ENCODE data around the gene ATG2A.

Gene ATG2A

DNA sequence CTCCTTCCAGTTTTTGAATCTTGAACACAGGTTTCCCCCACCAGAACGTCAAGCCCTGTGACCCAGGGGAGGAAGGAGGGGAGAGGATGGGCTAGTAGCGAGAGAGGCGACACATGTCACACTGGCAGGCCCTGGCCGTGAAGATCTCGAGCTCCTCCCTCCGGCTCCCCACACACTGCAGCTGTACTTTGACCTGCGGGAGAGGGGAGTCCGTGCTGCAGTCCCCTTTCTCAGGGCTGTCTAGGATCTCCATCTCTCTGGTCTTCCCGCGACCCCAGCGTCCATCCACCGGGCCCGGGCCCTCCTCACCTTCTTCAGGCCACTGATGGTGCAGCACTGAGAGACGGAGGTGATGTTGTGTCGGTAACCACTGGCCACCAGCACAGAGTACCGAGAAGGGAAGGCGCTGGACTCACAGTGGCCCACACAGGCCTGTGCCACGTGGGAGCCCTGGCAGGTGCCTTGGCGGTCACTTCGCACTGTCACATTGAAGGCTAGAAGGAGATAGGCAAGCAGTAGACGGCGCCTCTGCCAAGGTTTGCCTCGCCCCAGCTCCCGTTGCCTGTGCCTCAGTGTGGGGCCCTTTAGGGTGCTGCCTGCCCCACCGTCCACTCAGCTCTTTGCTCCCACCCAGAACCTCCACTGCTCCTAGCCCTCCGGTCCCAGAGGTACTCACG lies 17.8 kb upstream of the ATG2A start:
- Histone ChIP-seq H3K36me3 (ENCODE audit: control insufficient read depth, insufficient read depth, low read length) (peaks cover 24% of the 10 kb centered on the region), H3K27ac (ENCODE audit: insufficient read depth, low read length, poor library complexity, severe bottlenecking) (no peak overlapping the region), H3K4me3 (ENCODE audit: insufficient read depth, low read depth, low read length, poor library complexity, severe bottlenecking) (no peak overlapping the region), H3K4me1 (ENCODE audit: control insufficient read depth, insufficient read depth, low read length, poor library complexity, severe bottlenecking) (no peaks in the 10 kb centered on the region), H3K9me3 (ENCODE audit: control insufficient read depth, low read length) (no peaks in the 10 kb centered on the region), H3K27me3 (replicated peaks; ENCODE audit: control insufficient read depth, insufficient read depth, low read length, poor library complexity, severe bottlenecking) (no peaks in the 10 kb centered on the region)
- no peak for DNase-seq

DNA sequence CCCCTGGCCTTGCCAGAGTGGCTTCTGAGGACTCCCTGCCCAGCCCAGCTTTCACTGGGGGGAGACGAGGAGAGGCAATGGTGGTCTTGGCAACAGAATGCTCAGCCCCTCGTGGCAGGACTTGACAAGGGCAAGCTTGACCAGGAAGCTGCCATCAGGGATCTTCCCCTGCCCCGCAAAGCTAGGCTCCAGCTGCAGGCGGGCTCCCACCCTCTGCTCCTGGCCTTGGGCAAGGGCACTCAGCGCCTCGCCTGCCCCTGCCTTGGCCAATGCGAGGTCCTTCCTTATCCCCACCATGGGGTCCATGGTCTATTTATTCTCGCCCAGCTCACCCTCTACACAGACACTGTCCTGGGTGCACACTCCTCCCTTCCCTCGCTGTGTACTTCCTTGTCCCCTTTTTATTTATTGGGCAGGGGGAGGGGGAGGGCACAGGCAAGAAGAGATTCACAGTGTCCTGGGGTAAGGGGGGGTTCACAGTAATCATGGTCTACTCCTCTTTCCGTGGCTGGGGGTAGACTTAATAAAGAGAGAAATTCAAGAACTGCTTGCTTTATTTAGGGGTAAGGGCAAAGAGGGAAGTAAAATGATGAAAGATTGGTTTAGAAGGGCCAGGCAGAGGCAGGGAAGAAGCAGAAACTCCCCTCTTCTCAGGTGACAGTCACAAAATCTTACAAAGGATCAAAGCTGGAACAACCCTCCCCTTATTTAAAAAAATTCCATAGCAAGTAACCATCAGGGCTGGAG lies 17.1 kb upstream of the ATG2A start:
- no peak overlapping the region for H3K27ac ChIP-seq (ENCODE audit: insufficient read depth, low read length, poor library complexity, severe bottlenecking)
- no peak for DNase-seq
- peaks cover 24% of the 10 kb centered on the region for H3K36me3 ChIP-seq (ENCODE audit: control insufficient read depth, insufficient read depth, low read length)
- H3K4me1 ChIP-seq (ENCODE audit: control insufficient read depth, insufficient read depth, low read length, poor library complexity, severe bottlenecking) = no peaks in the 10 kb centered on the region
- no peak overlapping the region for H3K4me3 ChIP-seq (ENCODE audit: insufficient read depth, low read depth, low read length, poor library complexity, severe bottlenecking)
- no peaks in the 10 kb centered on the region for H3K27me3 ChIP-seq (replicated peaks; ENCODE audit: control insufficient read depth, insufficient read depth, low read length, poor library complexity, severe bottlenecking)
- H3K9me3 ChIP-seq (ENCODE audit: control insufficient read depth, low read length) = no peaks in the 10 kb centered on the region

DNA sequence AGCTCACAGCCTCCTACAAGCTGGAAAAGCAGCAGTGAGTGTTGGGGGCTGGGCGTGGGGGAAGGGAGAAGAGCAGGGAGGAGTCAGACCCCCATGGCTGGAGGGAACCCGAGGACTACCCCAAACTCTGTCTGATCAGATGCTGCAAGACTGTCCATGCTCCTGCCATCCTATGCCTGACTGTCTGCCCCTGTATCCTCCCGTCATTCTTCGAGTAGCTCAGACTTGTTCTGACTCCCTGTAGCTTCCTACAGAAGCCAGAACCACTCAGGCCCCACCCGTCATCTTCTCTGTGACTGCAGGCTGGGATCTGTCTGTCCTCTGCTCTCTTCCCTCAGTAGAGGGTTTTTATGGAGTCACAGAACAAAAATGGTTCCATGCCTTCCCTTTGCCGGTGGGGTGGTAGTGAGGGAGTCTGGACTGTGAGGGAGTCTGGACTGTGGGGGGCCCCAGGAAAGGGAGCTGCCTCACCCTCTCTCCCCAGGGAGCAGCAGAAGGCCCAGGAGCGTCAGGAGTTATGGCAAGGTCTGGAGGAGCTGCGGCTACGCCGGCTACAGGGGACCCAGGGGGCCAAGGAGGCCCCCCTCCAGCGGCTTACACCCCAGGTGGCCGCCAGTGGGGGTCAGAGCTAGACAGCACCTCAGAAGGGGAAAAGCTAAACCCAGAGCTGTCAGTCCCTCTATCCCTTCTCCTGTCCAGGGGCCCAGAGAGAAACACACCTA lies 16.4 kb upstream of the ATG2A start:
- H3K4me1 ChIP-seq (ENCODE audit: control insufficient read depth, insufficient read depth, low read length, poor library complexity, severe bottlenecking) = no peaks in the 10 kb centered on the region
- H3K27me3 ChIP-seq (replicated peaks; ENCODE audit: control insufficient read depth, insufficient read depth, low read length, poor library complexity, severe bottlenecking) = no peaks in the 10 kb centered on the region
- H3K9me3 ChIP-seq (ENCODE audit: control insufficient read depth, low read length) = no peaks in the 10 kb centered on the region
- H3K27ac ChIP-seq (ENCODE audit: insufficient read depth, low read length, poor library complexity, severe bottlenecking) = no peak overlapping the region
- peaks cover 24% of the 10 kb centered on the region for H3K36me3 ChIP-seq (ENCODE audit: control insufficient read depth, insufficient read depth, low read length)
- DNase-seq = no peak
- no peak overlapping the region for H3K4me3 ChIP-seq (ENCODE audit: insufficient read depth, low read depth, low read length, poor library complexity, severe bottlenecking)

DNA sequence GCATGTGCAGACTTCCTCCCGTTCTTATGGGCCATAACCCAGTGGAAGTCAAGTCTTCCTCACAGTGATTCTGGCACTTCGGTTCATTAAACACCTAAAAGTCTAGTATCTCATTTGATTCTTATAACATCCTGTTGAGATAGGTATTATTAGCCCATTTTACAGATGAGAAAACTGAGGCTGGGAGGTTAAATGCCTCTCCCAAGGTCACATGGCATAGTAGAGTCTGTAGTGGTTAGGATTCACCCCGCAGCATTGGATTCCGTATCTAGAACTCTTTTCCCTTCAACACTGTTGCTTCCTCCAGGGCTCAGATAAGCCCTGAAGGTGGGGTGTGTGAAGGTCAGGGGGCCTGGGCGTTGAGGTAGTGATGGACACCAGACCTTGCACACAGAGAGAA lies 15.3 kb upstream of the ATG2A start:
- Histone ChIP-seq H3K36me3 (ENCODE audit: control insufficient read depth, insufficient read depth, low read length) (peaks cover 28% of the 10 kb centered on the region), H3K9me3 (ENCODE audit: control insufficient read depth, low read length) (no peaks in the 10 kb centered on the region), H3K4me1 (ENCODE audit: control insufficient read depth, insufficient read depth, low read length, poor library complexity, severe bottlenecking) (no peaks in the 10 kb centered on the region), H3K27me3 (replicated peaks; ENCODE audit: control insufficient read depth, insufficient read depth, low read length, poor library complexity, severe bottlenecking) (no peaks in the 10 kb centered on the region), H3K4me3 (ENCODE audit: insufficient read depth, low read depth, low read length, poor library complexity, severe bottlenecking) (no peak overlapping the region), H3K27ac (ENCODE audit: insufficient read depth, low read length, poor library complexity, severe bottlenecking) (no peak overlapping the region)
- no peak for DNase-seq

DNA sequence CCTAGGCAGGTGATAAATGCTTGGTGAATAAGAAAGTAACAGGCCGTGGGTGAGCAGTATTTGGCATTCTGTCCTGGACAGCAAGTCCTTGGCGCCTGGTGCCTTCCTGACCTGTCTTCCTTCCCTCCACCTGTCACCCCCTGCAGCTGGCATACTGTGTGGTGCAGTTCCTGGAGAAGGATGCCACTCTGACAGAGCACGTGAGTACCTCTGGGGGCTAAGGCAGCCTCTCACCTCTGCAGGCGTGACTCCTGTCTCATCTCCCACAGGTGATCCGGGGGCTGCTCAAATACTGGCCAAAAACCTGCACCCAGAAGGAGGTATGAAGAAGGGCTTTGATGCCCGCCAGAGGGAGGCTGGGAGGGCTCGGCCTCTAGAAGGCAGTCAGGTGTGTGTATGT lies 14.3 kb upstream of the ATG2A start:
- Histone ChIP-seq H3K36me3 (ENCODE audit: control insufficient read depth, insufficient read depth, low read length) (peaks cover 28% of the 10 kb centered on the region), H3K9me3 (ENCODE audit: control insufficient read depth, low read length) (no peaks in the 10 kb centered on the region), H3K27me3 (replicated peaks; ENCODE audit: control insufficient read depth, insufficient read depth, low read length, poor library complexity, severe bottlenecking) (no peaks in the 10 kb centered on the region), H3K4me3 (ENCODE audit: insufficient read depth, low read depth, low read length, poor library complexity, severe bottlenecking) (no peak overlapping the region), H3K4me1 (ENCODE audit: control insufficient read depth, insufficient read depth, low read length, poor library complexity, severe bottlenecking) (no peaks in the 10 kb centered on the region), H3K27ac (ENCODE audit: insufficient read depth, low read length, poor library complexity, severe bottlenecking) (no peak overlapping the region)
- no peak for DNase-seq

DNA sequence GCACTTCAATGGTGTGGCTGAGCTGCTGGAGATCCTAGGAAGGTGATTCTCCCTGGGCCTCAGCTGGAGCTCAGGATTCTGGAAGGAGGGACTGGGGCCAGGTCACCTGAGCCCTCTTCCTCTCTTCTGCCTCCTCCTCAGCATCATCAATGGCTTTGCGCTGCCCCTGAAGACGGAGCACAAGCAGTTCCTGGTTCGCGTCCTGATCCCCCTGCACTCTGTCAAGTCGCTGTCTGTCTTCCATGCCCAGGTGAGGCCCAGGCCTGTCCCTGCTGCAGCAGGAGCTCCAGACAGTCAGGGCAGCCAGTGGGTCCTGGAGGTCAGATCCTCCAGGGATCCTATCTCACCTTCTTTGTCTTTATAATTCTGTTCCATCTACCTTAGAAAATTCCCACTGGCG lies 13.3 kb upstream of the ATG2A start:
- peaks cover 28% of the 10 kb centered on the region for H3K36me3 ChIP-seq (ENCODE audit: control insufficient read depth, insufficient read depth, low read length)
- DNase-seq = no peak
- no peaks in the 10 kb centered on the region for H3K27me3 ChIP-seq (replicated peaks; ENCODE audit: control insufficient read depth, insufficient read depth, low read length, poor library complexity, severe bottlenecking)
- H3K4me1 ChIP-seq (ENCODE audit: control insufficient read depth, insufficient read depth, low read length, poor library complexity, severe bottlenecking) = peaks cover 7% of the 10 kb centered on the region
- H3K4me3 ChIP-seq (ENCODE audit: insufficient read depth, low read depth, low read length, poor library complexity, severe bottlenecking) = no peak overlapping the region
- H3K27ac ChIP-seq (ENCODE audit: insufficient read depth, low read length, poor library complexity, severe bottlenecking) = no peak overlapping the region
- no peaks in the 10 kb centered on the region for H3K9me3 ChIP-seq (ENCODE audit: control insufficient read depth, low read length)

DNA sequence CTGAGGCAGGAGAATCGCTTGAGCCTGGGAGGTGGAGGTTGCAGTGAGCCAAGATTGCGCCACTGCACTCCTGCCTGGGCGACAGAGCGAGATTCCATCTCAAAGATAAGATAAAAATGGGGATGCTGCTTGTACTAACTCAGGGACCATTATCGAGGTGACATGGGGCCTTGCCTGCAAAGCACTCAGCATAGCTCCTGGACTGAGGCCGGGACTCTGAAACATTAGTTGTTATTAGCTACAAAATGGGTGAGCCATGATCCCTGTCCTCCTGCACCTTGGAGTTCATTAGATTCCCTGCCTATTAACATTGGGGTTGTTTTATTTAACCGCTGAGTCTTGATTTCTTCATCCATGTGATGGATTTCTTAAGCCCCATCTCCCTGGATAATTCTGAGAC lies 12.6 kb upstream of the ATG2A start:
- Histone ChIP-seq H3K27me3 (replicated peaks; ENCODE audit: control insufficient read depth, insufficient read depth, low read length, poor library complexity, severe bottlenecking) (no peaks in the 10 kb centered on the region), H3K4me3 (ENCODE audit: insufficient read depth, low read depth, low read length, poor library complexity, severe bottlenecking) (no peak overlapping the region), H3K36me3 (ENCODE audit: control insufficient read depth, insufficient read depth, low read length) (peaks cover 28% of the 10 kb centered on the region), H3K4me1 (ENCODE audit: control insufficient read depth, insufficient read depth, low read length, poor library complexity, severe bottlenecking) (peaks cover 12% of the 10 kb centered on the region), H3K27ac (ENCODE audit: insufficient read depth, low read length, poor library complexity, severe bottlenecking) (no peak overlapping the region), H3K9me3 (ENCODE audit: control insufficient read depth, low read length) (no peaks in the 10 kb centered on the region)
- DNase-seq = no peak

DNA sequence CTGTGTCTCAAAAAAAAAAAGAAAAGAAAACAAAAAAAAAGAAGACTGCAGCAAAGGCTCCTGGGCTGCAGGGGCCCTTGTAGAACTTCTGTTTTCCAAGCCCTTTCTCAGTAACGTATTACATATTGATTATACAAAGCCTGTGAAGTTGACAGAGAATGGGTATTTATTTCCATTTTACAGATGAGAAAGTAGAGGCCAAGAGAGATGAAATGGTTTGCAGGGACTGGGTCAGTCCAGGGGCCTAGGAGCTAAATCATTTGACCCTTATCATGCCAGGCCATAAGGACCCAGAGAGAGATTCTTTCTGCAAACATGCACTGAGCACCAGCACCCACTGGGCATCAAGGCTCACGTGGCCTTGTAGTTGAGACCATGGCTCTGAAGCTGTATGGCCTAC lies 11.9 kb upstream of the ATG2A start:
- peaks cover 16% of the 10 kb centered on the region for H3K4me1 ChIP-seq (ENCODE audit: control insufficient read depth, insufficient read depth, low read length, poor library complexity, severe bottlenecking)
- H3K36me3 ChIP-seq (ENCODE audit: control insufficient read depth, insufficient read depth, low read length) = peaks cover 28% of the 10 kb centered on the region
- no peaks in the 10 kb centered on the region for H3K27me3 ChIP-seq (replicated peaks; ENCODE audit: control insufficient read depth, insufficient read depth, low read length, poor library complexity, severe bottlenecking)
- no peaks in the 10 kb centered on the region for H3K9me3 ChIP-seq (ENCODE audit: control insufficient read depth, low read length)
- no peak overlapping the region for H3K4me3 ChIP-seq (ENCODE audit: insufficient read depth, low read depth, low read length, poor library complexity, severe bottlenecking)
- no peak overlapping the region for H3K27ac ChIP-seq (ENCODE audit: insufficient read depth, low read length, poor library complexity, severe bottlenecking)
- DNase-seq = no peak

DNA sequence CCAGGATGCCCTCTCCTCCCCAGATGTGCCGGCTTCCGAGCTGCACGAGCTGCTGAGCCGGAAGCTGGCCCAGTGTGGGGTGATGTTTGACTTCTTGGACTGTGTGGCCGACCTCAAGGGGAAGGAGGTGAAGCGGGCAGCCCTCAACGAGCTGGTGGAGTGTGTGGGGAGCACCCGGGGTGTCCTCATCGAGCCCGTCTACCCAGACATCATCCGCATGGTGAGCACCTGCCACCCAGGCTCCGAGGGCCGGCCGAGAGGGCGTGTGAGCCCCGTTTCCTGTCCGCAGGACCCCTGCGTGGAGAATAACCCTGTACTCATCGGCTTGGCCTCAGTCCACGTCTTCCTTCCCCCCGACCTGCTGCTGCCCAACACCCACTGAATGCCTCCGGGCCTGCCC lies 9.7 kb upstream of the ATG2A start:
- peaks cover 21% of the 10 kb centered on the region for H3K36me3 ChIP-seq (ENCODE audit: control insufficient read depth, insufficient read depth, low read length)
- no peak overlapping the region for H3K27ac ChIP-seq (ENCODE audit: insufficient read depth, low read length, poor library complexity, severe bottlenecking)
- H3K27me3 ChIP-seq (replicated peaks; ENCODE audit: control insufficient read depth, insufficient read depth, low read length, poor library complexity, severe bottlenecking) = no peaks in the 10 kb centered on the region
- H3K9me3 ChIP-seq (ENCODE audit: control insufficient read depth, low read length) = no peaks in the 10 kb centered on the region
- peaks cover 16% of the 10 kb centered on the region for H3K4me1 ChIP-seq (ENCODE audit: control insufficient read depth, insufficient read depth, low read length, poor library complexity, severe bottlenecking)
- no peak overlapping the region for H3K4me3 ChIP-seq (ENCODE audit: insufficient read depth, low read depth, low read length, poor library complexity, severe bottlenecking)
- no peak for DNase-seq
